SK-N-SH (cell line): ENCODE measurements around the gene VAPB. TPM values are rescaled to one million over a fixed set of nuclear protein-coding genes. Genes with fewer than 3 reads are reported as not detected.

Source experiments
- CTCF ChIA-PET: fragments of 300-600, 350-600 bp; formaldehyde crosslinking; extraction: SDS; loops from one replicate; lab custom pipeline; 2021; lab: Yijun Ruan, JAX
- POLR2A ChIA-PET: fragments of 350-600 bp; sonication (Branson Sonifier 250); formaldehyde crosslinking; extraction: SDS; loops from one replicate; lab custom pipeline; 2020; ENCODE audit warnings: antibody characterized with exemption, inconsistent platforms; lab: Yijun Ruan, JAX
- DNase-seq: peaks from one replicate; pipeline ENCODE4 v3.0.0; 2012
- H2AFZ ChIP-seq: fragments of 200-600 bp; sonication (generic); 2 replicates; pipeline ENCODE4 v1.8.1; 2016; ENCODE audit warnings: antibody characterized with exemption, mild to moderate bottlenecking, low read depth
- H3F3A ChIP-seq: fragments of 200-600 bp; sonication (generic); replicated peaks from 2 replicates; pipeline ENCODE3; 2016; ENCODE audit warnings: antibody characterized with exemption, mild to moderate bottlenecking; ENCODE audit not compliant: insufficient read depth
- H3K27ac ChIP-seq, 2 experiments: fragments of 200-500 bp in 1 of 2; fragments of 200-600 bp in 1 of 2; sonication (Bioruptor generic) in 1 of 2; sonication (generic), shearing (Covaris generic) in 1 of 2; 2 replicates each; pipeline versions ENCODE4 v1.5.1 to v1.6.1; 2014 to 2016; ENCODE audit warnings: low read depth in 2 of 2, inconsistent platforms in 1 of 2, low read length in 1 of 2, mild to moderate bottlenecking in 1 of 2, mixed read lengths in 1 of 2
- H3K27me3 ChIP-seq: fragments of 200-600 bp; sonication (generic), shearing (Covaris generic); 2 replicates; pipeline ENCODE4 v1.6.1; 2016; ENCODE audit warnings: mixed run types; ENCODE audit not compliant: insufficient read depth
- H3K36me3 ChIP-seq, 2 experiments: fragments of 200-500 bp in 1 of 2; fragments of 200-600 bp in 1 of 2; sonication (Bioruptor generic) in 1 of 2; sonication (generic) in 1 of 2; replicated peaks in 1 of 2; 2 replicates each; pipeline versions ENCODE3 to v1.5.1; 2014 to 2016; ENCODE audit warnings: low read length in 1 of 2, mild to moderate bottlenecking in 1 of 2; ENCODE audit not compliant: insufficient read depth in 2 of 2, control insufficient read depth in 1 of 2
- H3K4me1 ChIP-seq, 2 experiments: fragments of 200-500 bp in 1 of 2; fragments of 200-600 bp in 1 of 2; sonication (Bioruptor generic) in 1 of 2; sonication (generic), shearing (Covaris generic) in 1 of 2; 2 replicates each; pipeline versions ENCODE4 v1.5.1 to v1.6.1; 2014 to 2016; ENCODE audit warnings: low read depth in 1 of 2, low read length in 1 of 2, mixed run types in 1 of 2; ENCODE audit not compliant: insufficient read depth in 2 of 2, control insufficient read depth in 1 of 2
- H3K4me2 ChIP-seq: fragments of 200-600 bp; sonication (generic), shearing (Covaris generic); 2 replicates; pipeline ENCODE4 v1.6.1; 2017; ENCODE audit warnings: mixed run types
- H3K4me3 ChIP-seq, 2 experiments: fragments of 200-500 bp in 1 of 2; fragments of 200-600 bp in 1 of 2; sonication (Bioruptor generic) in 1 of 2; sonication (generic), shearing (Covaris generic) in 1 of 2; 2 replicates each; pipeline versions ENCODE4 v1.5.1 to v1.8.1; 2014 to 2016; ENCODE audit warnings: low read depth in 2 of 2, inconsistent platforms in 1 of 2, low read length in 1 of 2, mild to moderate bottlenecking in 1 of 2, mixed read lengths in 1 of 2, moderate library complexity in 1 of 2
- H3K79me2 ChIP-seq: fragments of 200-600 bp; sonication (generic); 2 replicates; pipeline ENCODE4 v1.8.1; 2017; ENCODE audit warnings: mild to moderate bottlenecking; ENCODE audit not compliant: insufficient read depth
- H3K9ac ChIP-seq: fragments of 200-600 bp; sonication (generic); 2 replicates; pipeline ENCODE4 v1.6.1; 2017; ENCODE audit warnings: mixed run types
- H3K9me2 ChIP-seq: fragments of 200-600 bp; sonication (generic); 2 replicates; pipeline ENCODE4 v1.6.1; 2017; ENCODE audit warnings: mixed run types
- H3K9me3 ChIP-seq: fragments of 200-600 bp; sonication (generic); 2 replicates; pipeline ENCODE4 v1.6.1; 2017; ENCODE audit warnings: mixed run types, mild to moderate bottlenecking, moderate library complexity
- H4K20me1 ChIP-seq: fragments of 200-600 bp; sonication (generic); 2 replicates; pipeline ENCODE4 v1.6.1; 2017; ENCODE audit warnings: mild to moderate bottlenecking, mixed run types; ENCODE audit not compliant: insufficient read depth
- CTCF ChIP-seq: fragments of 200-600 bp; sonication (generic); IDR thresholded peaks from 2 replicates; pipeline ENCODE4 v1.6.1; 2017; ENCODE audit warnings: antibody characterized with exemption, mild to moderate bottlenecking, moderate library complexity
- ELF1 ChIP-seq: IDR thresholded peaks from 2 replicates; pipeline ENCODE4 v1.4.0; 2012
- FOXJ3 ChIP-seq: sonication (generic); formaldehyde crosslinking; IDR thresholded peaks from 2 replicates; pipeline ENCODE4 v1.5.1; 2020; ENCODE audit warnings: mild to moderate bottlenecking, missing genetic modification reagents
- GATA2 ChIP-seq: sonication (generic); formaldehyde crosslinking; IDR thresholded peaks from 2 replicates; pipeline ENCODE4 v1.5.0; 2020; ENCODE audit warnings: mild to moderate bottlenecking, missing genetic modification reagents
- MAX ChIP-seq: IDR thresholded peaks from 2 replicates; pipeline ENCODE4 v1.4.0; 2012; ENCODE audit warnings: low read depth
- MEF2A ChIP-seq: IDR thresholded peaks from 2 replicates; pipeline ENCODE4 v1.4.0; 2012; ENCODE audit warnings: low read depth, borderline replicate concordance
- NFIC ChIP-seq: IDR thresholded peaks from 2 replicates; pipeline ENCODE4 v1.4.0; 2012; ENCODE audit warnings: borderline replicate concordance
- NRF1 ChIP-seq: IDR thresholded peaks from 2 replicates; pipeline ENCODE4 v1.6.1; 2012; ENCODE audit warnings: low read depth, mild to moderate bottlenecking, low read length
- PBX3 ChIP-seq: IDR thresholded peaks from 2 replicates; pipeline ENCODE4; 2012
- RCOR1 ChIP-seq: fragments of 150-350 bp; IDR thresholded peaks from 2 replicates; pipeline ENCODE4 v1.6.1; 2017; ENCODE audit warnings: antibody characterized with exemption, low read length
- REST ChIP-seq: IDR thresholded peaks from 2 replicates; pipeline ENCODE4 v1.6.1; 2012; ENCODE audit warnings: mild to moderate bottlenecking, low read depth, low read length, moderate library complexity
- RFX5 ChIP-seq: IDR thresholded peaks from 2 replicates; pipeline ENCODE4 v1.6.1; 2012; ENCODE audit warnings: mild to moderate bottlenecking, improper control_type of control experiment, low read length
- SIN3A ChIP-seq: IDR thresholded peaks from 2 replicates; pipeline ENCODE4 v1.6.1; 2012; ENCODE audit warnings: low read depth, mild to moderate bottlenecking, low read length, moderate library complexity, borderline replicate concordance
- SMC3 ChIP-seq: IDR thresholded peaks from 2 replicates; pipeline ENCODE4 v1.6.1; 2012; ENCODE audit warnings: low read depth, low read length, improper control_type of control experiment
- TEAD4 ChIP-seq: IDR thresholded peaks from 2 replicates; pipeline ENCODE4 v1.4.0; 2012; ENCODE audit warnings: mild to moderate bottlenecking, borderline replicate concordance; ENCODE audit not compliant: insufficient read depth
- USF1 ChIP-seq: IDR thresholded peaks from 2 replicates; pipeline ENCODE4 v1.4.0; 2012; ENCODE audit warnings: low read depth, borderline replicate concordance
- YY1 ChIP-seq: IDR thresholded peaks from 2 replicates; pipeline ENCODE4 v1.4.0; 2012; ENCODE audit warnings: low read depth, mild to moderate bottlenecking
- WGBS: methylation state at CpG from one replicate; pipeline ENCODE4 v1.1.6; 2017; ENCODE audit warnings: low lambda C conversion rate; 5-methylcytosine and 5-hydroxymethylcytosine counted together
- polyA plus RNA-seq, 3 experiments: library from polyadenylated mRNA; depleted of rRNA; stranded (reverse); fragments of >200 nt; gene quantifications; 2 replicates each; pipeline ENCODE4 v1.2.3, GENCODE V29; 2012

Gene VAPB
- polyA plus RNA-seq, 1 of the 3 experiments (the other 2 are of a cell fraction), result 16.9 TPM

GRCh38 chr20:58475466-58475865, 86.4 kb downstream of the VAPB start:
- no peaks in the 10 kb centered on the region for H3K27me3 ChIP-seq
- H4K20me1 ChIP-seq, result no peaks in the 10 kb centered on the region
- ChIA-PET POLR2A (interaction anchor here (0.6 kb wide), 1 partner anchor 26 kb away, joined by 3 read pairs; no protein-coding TSS in a partner anchor), CTCF (no interaction called here)
- no peak overlapping the region for H2AFZ ChIP-seq
- DNase-seq, result no peak
- no peak overlapping the region for H3K9ac ChIP-seq
- peaks cover 5 to 30% of the 10 kb centered on the region in 2 experiments; a peak in 3 of 4 replicates for H3K4me1 ChIP-seq
- H3K4me3 ChIP-seq, result no peak overlapping the region
- H3K36me3 ChIP-seq, result no peaks in the 10 kb centered on the region
- no peaks in the 10 kb centered on the region for H3K79me2 ChIP-seq
- H3K9me3 ChIP-seq, result peaks cover 6% of the 10 kb centered on the region; the same call in 1 of the 2 replicates
- WGBS, result 82% methylated on average over 10 of the region's 10 CpGs
- no peak overlapping the region for H3K27ac ChIP-seq
- no peaks in the 10 kb centered on the region for H3K9me2 ChIP-seq
- no peak overlapping the region for H3K4me2 ChIP-seq
- TF ChIP-seq MAX (no peak), SIN3A (no peak), USF1 (no peak), GATA2 (no peak), MEF2A (no peak), NFIC (no peak), SMC3 (no peak), CTCF (no peak), ELF1 (no peak), YY1 (no peak), RCOR1 (no peak), RFX5 (no peak), TEAD4 (no peak), FOXJ3 (CRISPR knock-in tag) (no peak), REST (no peak), NRF1 (no peak), PBX3 (no peak)
- peaks cover 6% of the 10 kb centered on the region for H3F3A ChIP-seq
